GM12878 (cell line): ENCODE data around the gene AGAP3.

Experiments
- CHD4 ChIP-seq: fragments of 200-600 bp; sonication (generic); IDR thresholded peaks from 2 replicates; pipeline ENCODE4 v1.6.1; 2016; ENCODE audit warnings: mild to moderate bottlenecking
- CREB1 ChIP-seq: IDR thresholded peaks from 2 replicates; pipeline ENCODE4 v1.6.1; 2012; ENCODE audit warnings: low read depth, mild to moderate bottlenecking, inconsistent platforms
- CTCF ChIP-seq, 3 experiments: IDR thresholded peaks in 2 of 3; conservative IDR thresholded peaks in 1 of 3; 2 replicates each; pipeline ENCODE4 v1.5.1; 2011; ENCODE audit warnings: low read depth in 3 of 3, low read length in 3 of 3, mild to moderate bottlenecking in 3 of 3, control low read depth in 2 of 3, moderate library complexity in 2 of 3, inconsistent platforms in 1 of 3, mixed read lengths in 1 of 3; ENCODE audit not compliant: control insufficient read depth in 2 of 3, insufficient read depth in 1 of 3; ENCODE audit errors: extremely low read depth in 1 of 3
- MXI1 ChIP-seq: fragments of 150-350 bp; IDR thresholded peaks from 2 replicates; pipeline ENCODE4 v1.6.1; 2011; ENCODE audit warnings: low read depth, mild to moderate bottlenecking, inconsistent platforms, low read length, improper control_type of control experiment
- NFIC ChIP-seq: IDR thresholded peaks from 2 replicates; pipeline ENCODE4 v1.6.1; 2012; ENCODE audit warnings: low read depth, mild to moderate bottlenecking, inconsistent platforms, low read length, moderate library complexity
- NKRF ChIP-seq: fragments of 450-650 bp; conservative IDR thresholded peaks from 2 replicates; pipeline ENCODE4 v1.6.1; 2017; ENCODE audit warnings: mild to moderate bottlenecking, moderate library complexity
- REST ChIP-seq: IDR thresholded peaks from 2 replicates; pipeline ENCODE4 v1.6.1; 2012; ENCODE audit warnings: mild to moderate bottlenecking, low read depth, low read length
- TCF12 ChIP-seq: IDR thresholded peaks from 2 replicates; pipeline ENCODE4 v1.6.1; 2011; ENCODE audit warnings: low read depth, mild to moderate bottlenecking, low read length
- ZBTB4 ChIP-seq: fragments of 450-650 bp; formaldehyde crosslinking; IDR thresholded peaks from 2 replicates; pipeline ENCODE4 v1.4.0; 2022; ENCODE audit warnings: mild to moderate bottlenecking, moderate library complexity
- ZNF217 ChIP-seq: fragments of 450-650 bp; IDR thresholded peaks from 2 replicates; pipeline ENCODE4 v1.6.1; 2017; ENCODE audit warnings: antibody characterized with exemption, mild to moderate bottlenecking
- ZNF24 ChIP-seq: fragments of 450-650 bp; IDR thresholded peaks from 2 replicates; pipeline ENCODE4 v1.6.1; 2017; ENCODE audit warnings: antibody characterized with exemption, mild to moderate bottlenecking

GRCh38 chr7:151150388-151150787, 64.1 kb downstream of the AGAP3 start:
- TF ChIP-seq TCF12 = no peak
- TF ChIP-seq ZNF217 = no peak
- no peak for TF ChIP-seq CTCF (IDR thresholded peaks at IDR 0.05 in 2 of 3, conservative IDR thresholded peaks at IDR 0.05 in 1 of 3; ENCODE audit: control insufficient read depth in 2 of 3, extremely low read depth in 1 of 3, insufficient read depth in 1 of 3, low read depth in 3 of 3, low read length in 3 of 3)
- TF ChIP-seq REST = no peak
- TF ChIP-seq CHD4 = no peak
- no peak for TF ChIP-seq CREB1
- TF ChIP-seq NKRF = no peak
- no peak for TF ChIP-seq NFIC
- TF ChIP-seq MXI1 = no peak
- TF ChIP-seq ZBTB4 (CRISPR knock-in tag) = no peak
- TF ChIP-seq ZNF24 = no peak
